ENCODE measurements around the gene FGF19. TPM values are rescaled to one million over a fixed set of nuclear protein-coding genes. Genes with fewer than 3 reads are reported as not detected.

FGF19 gene, protein sequence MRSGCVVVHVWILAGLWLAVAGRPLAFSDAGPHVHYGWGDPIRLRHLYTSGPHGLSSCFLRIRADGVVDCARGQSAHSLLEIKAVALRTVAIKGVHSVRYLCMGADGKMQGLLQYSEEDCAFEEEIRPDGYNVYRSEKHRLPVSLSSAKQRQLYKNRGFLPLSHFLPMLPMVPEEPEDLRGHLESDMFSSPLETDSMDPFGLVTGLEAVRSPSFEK
- total RNA-seq (not detected in 2 replicates), polyA plus RNA-seq (not detected in 2 replicates), polyA minus RNA-seq (not detected in 2 replicates)
- total RNA-seq (2013), result not detected

DNA sequence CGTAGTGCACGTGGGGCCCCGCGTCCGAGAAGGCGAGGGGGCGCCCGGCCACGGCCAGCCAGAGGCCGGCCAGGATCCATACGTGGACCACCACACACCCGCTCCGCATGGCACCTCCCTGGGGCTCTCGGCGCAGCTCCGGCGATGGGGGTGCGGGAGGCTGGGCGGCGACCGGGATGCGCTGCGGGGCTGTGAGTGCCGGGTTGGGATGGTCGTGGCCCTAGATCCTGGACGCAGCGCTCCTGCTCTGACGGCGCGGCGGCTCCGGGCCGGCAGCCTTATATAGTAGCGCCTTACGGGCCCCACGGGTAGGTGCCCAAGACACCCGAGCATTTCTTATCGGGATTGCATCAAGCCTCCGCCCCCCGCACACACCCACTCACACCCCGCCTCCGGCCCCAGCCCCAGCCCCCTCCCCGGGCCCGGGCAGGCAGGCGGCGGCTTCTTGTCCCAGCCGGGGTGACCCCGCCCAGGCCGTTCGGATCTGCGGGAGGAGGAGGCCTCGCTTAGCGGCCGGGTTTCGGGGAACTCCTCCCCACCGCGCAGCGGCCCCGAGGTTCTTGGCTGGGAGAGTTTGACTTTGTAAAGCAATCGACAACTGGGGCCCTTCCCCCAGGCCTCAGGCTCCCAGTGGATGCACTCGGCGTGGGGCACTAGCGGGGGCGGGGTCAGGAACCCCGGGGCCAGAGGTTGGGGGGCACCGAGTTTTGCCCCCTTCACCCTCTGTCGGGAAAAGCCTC lies at the start of gene FGF19:
Gene FGF19 (minus strand): TSS at position 255 of the 740 bp plus-strand sequence. CDS start 146 bp downstream, at position 109.
- POLR2A ChIA-PET, result no interaction called here
- DNase-seq (no peak), ATAC-seq (ENCODE audit: low read depth) (no peak)
- H3K4me1 ChIP-seq (ENCODE audit: control insufficient read depth in 2 of 2, insufficient read depth in 2 of 2, low read length in 2 of 2), result peaks cover 24 to 37% of the 10 kb centered on the region in 2 donors
- TF ChIP-seq, protein P1, sequence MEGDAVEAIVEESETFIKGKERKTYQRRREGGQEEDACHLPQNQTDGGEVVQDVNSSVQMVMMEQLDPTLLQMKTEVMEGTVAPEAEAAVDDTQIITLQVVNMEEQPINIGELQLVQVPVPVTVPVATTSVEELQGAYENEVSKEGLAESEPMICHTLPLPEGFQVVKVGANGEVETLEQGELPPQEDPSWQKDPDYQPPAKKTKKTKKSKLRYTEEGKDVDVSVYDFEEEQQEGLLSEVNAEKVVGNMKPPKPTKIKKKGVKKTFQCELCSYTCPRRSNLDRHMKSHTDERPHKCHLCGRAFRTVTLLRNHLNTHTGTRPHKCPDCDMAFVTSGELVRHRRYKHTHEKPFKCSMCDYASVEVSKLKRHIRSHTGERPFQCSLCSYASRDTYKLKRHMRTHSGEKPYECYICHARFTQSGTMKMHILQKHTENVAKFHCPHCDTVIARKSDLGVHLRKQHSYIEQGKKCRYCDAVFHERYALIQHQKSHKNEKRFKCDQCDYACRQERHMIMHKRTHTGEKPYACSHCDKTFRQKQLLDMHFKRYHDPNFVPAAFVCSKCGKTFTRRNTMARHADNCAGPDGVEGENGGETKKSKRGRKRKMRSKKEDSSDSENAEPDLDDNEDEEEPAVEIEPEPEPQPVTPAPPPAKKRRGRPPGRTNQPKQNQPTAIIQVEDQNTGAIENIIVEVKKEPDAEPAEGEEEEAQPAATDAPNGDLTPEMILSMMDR (IDR thresholded peaks at IDR 0.05), result no peak
- no peak for TF ChIP-seq EZH2 (IDR thresholded peaks at IDR 0.05; ENCODE audit: borderline replicate concordance, insufficient read depth, low read depth, low read length, poor library complexity, severe bottlenecking)
- H3K4me2 ChIP-seq (replicated peaks; ENCODE audit: low read depth, low read length, poor library complexity, severe bottlenecking), result peak within 1 kb of the TSS; percentile 52
- Mint-ChIP-seq H3K27ac (no peak within 1 kb of the TSS), H3K27me3 (peaks cover 42% of the 10 kb centered on the region), H3K4me1 (peaks cover 22% of the 10 kb centered on the region), H3K4me3 (peak within 1 kb of the TSS; percentile 41), H3K9me3 (ENCODE audit: insufficient read depth) (no peaks in the 10 kb centered on the region)
- no peak within 1 kb of the TSS for H3K27ac ChIP-seq (ENCODE audit: low read length in 2 of 2)
- H4K20me1 ChIP-seq (ENCODE audit: control insufficient read depth, insufficient read depth, low read length, poor library complexity, severe bottlenecking), result no peaks in the 10 kb centered on the region
- H3K9me3 ChIP-seq (ENCODE audit: control extremely low read depth in 1 of 3, control insufficient read depth in 2 of 3, insufficient read depth in 1 of 3, low read length in 2 of 3), result peaks cover 0 to 8% (median 0%) of the 10 kb centered on the region in 3 donors
- intact Hi-C loops (cut with micrococcal nuclease), result no loop called here
- no peak within 1 kb of the TSS for H2AFZ ChIP-seq (ENCODE audit: insufficient read depth, low read depth, low read length, poor library complexity, severe bottlenecking)
- no peak within 1 kb of the TSS for H3K9ac ChIP-seq (ENCODE audit: low read length)
- CTCF ChIA-PET, result no interaction called here
- 3% methylated on average over 63 of the region's 67 CpGs for WGBS (ENCODE audit: insufficient coverage)
- H3K27me3 ChIP-seq (replicated peaks in 1 of 4; ENCODE audit: control extremely low read depth in 1 of 4, control insufficient read depth in 3 of 4, insufficient read depth in 4 of 4, low read length in 3 of 4), result peaks cover 0 to 73% (median 30%) of the 10 kb centered on the region in 4 experiments
- H3K36me3 ChIP-seq (replicated peaks in 1 of 2; ENCODE audit: control extremely low read depth in 1 of 2, control insufficient read depth in 1 of 2, extremely low read depth in 1 of 2, insufficient read depth in 2 of 2, low read length in 1 of 2), result no peaks in the 10 kb centered on the region
- H3K4me3 ChIP-seq (ENCODE audit: control extremely low read depth in 1 of 5, extremely low read depth in 1 of 5, insufficient read depth in 1 of 5, low read depth in 2 of 5, low read length in 4 of 5), result no peak within 1 kb of the TSS
- no peaks in the 10 kb centered on the region for H3K79me2 ChIP-seq (ENCODE audit: control insufficient read depth, insufficient read depth, low read length)

DNA sequence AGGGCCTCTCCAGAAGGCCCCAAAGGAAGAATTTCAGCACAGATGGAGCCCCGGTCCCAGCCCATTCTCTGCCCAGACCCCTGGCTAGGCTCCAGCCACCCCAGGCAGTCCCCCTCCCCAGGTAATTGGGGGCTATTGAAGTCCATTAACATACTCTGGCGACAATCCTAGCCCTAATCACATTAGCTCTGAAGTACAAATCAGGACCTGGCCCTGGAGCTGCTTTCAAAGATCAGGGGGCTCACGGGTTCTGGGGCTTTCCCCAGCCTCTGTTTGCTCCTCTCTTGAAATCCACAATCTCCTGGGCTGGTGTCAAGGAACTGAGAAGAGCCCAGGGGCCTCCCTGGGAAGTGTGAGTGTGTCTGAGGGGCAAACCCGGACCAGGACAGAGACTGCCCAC lies 49.1 kb upstream of the FGF19 start:
- Histone ChIP-seq H4K20me1 (ENCODE audit: control insufficient read depth, insufficient read depth, low read length, poor library complexity, severe bottlenecking) (no peaks in the 10 kb centered on the region), H2AFZ (ENCODE audit: insufficient read depth, low read depth, low read length, poor library complexity, severe bottlenecking) (no peak overlapping the region), H3K4me3 (ENCODE audit: control extremely low read depth in 1 of 5, extremely low read depth in 1 of 5, insufficient read depth in 1 of 5, low read depth in 2 of 5, low read length in 4 of 5) (no peak overlapping the region), H3K9ac (ENCODE audit: low read length) (no peak overlapping the region), H3K4me1 (ENCODE audit: control insufficient read depth in 2 of 2, insufficient read depth in 2 of 2, low read length in 2 of 2) (no peaks in the 10 kb centered on the region), H3K36me3 (replicated peaks in 1 of 2; ENCODE audit: control extremely low read depth in 1 of 2, control insufficient read depth in 1 of 2, extremely low read depth in 1 of 2, insufficient read depth in 2 of 2, low read length in 1 of 2) (no peaks in the 10 kb centered on the region), H3K4me2 (replicated peaks; ENCODE audit: low read depth, low read length, poor library complexity, severe bottlenecking) (no peak overlapping the region), H3K9me3 (ENCODE audit: control extremely low read depth in 1 of 3, control insufficient read depth in 2 of 3, insufficient read depth in 1 of 3, low read length in 2 of 3) (peaks cover 0 to 4% (median 0%) of the 10 kb centered on the region in 3 donors), H3K27ac (ENCODE audit: low read length in 2 of 2) (no peak overlapping the region), H3K79me2 (ENCODE audit: control insufficient read depth, insufficient read depth, low read length) (no peaks in the 10 kb centered on the region), H3K27me3 (replicated peaks in 1 of 4; ENCODE audit: control extremely low read depth in 1 of 4, control insufficient read depth in 3 of 4, insufficient read depth in 4 of 4, low read length in 3 of 4) (peaks cover 0 to 3% (median 0%) of the 10 kb centered on the region in 4 experiments)
- DNase-seq (no peak), ATAC-seq (ENCODE audit: low read depth) (no peak)
- no peak overlapping the region for H3K27ac Mint-ChIP-seq
- ChIA-PET CTCF (no interaction called here), POLR2A (no interaction called here)
- TF ChIP-seq, protein P1 (IDR thresholded peaks at IDR 0.05), result no peak
- TF ChIP-seq EZH2 (IDR thresholded peaks at IDR 0.05; ENCODE audit: borderline replicate concordance, insufficient read depth, low read depth, low read length, poor library complexity, severe bottlenecking), result no peak
- no peak overlapping the region for H3K4me3 Mint-ChIP-seq
- peaks cover 3% of the 10 kb centered on the region for H3K9me3 Mint-ChIP-seq (ENCODE audit: insufficient read depth)
- intact Hi-C loops (cut with micrococcal nuclease), result no loop called here
- H3K27me3 Mint-ChIP-seq, result peaks cover 19% of the 10 kb centered on the region
- H3K4me1 Mint-ChIP-seq, result no peaks in the 10 kb centered on the region
- WGBS (ENCODE audit: insufficient coverage), result 12% methylated on average over 3 of the region's 4 CpGs
